ENCODE data around the gene PLAC1.

Gene PLAC1

DNA sequence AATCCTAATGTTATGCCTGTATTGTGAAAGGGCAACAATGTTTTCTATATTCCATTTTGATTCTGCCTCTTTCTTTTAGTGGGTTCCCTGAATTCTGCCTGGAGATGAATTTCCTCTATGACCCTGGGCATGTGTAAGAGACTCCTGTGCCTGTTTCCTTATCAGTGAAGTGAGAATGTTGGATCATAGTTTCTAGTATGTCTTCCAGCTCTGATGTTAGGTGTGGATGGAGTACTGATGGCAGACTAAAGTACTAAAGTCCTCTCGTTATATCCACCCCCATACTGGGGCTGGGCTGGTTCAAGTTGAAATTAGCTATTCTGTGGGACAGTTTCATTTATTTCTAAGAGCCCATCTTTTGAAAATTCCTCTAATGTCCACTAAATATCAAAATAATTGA lies 29.6 kb downstream of the PLAC1 start:
- DNase-seq: no peak

DNA sequence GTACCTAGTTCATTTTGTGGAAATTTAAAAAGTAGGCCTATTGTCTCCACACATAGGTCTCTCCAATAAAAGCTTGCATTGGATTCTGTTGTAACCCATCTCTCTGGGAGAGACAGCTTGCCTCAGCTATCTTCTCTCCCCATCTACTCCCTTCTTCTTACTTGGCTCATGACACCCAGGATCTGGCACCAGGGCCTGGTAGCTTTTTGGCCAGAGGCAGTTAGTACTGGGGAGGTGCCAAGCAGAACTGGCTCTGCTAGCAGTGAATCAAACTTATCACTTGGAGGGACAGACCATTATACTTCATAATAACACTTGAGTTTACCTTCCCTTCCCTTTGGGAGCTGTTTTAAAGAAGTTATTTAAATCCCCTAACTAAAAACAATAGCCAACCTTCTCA lies 31.8 kb downstream of the PLAC1 start:
- DNase-seq: no peak

DNA sequence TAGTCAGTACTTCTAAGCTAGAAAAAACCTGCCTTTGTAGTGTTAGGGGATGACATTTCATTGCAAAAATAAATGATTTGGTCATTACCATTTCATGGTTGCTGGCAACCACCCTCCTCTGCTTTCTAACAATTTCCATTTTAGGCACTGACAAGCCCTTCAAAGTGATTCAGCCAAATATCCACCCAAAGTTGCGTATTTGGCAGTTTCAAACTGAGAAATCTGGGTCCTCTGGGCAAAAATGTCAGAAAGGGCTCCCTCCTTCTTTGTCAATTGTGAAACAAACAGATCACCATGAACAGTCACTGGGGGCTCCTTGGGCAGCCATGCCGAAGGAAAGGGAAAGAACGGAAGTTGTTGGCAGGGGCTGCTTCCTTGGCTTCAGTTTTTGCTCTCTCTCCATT lies 33.0 kb downstream of the PLAC1 start:
- DNase-seq: no peak

DNA sequence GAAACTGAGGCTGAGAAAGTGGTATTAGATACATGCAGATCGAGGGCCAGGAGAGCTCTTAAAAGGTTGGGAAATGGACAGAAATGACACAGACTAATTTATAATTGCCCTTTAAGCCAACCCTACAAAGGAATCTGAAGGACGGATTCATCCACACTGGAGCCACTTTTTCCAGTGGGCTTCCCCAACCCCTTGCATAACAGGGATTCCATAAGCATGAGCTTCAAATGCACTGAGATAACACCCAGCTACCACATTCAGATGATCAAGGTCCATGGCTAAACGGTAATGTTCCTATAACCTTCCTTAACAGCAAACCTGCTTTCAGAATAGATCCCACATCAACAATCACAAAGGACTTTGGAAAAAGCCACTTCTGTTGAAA lies 34.2 kb downstream of the PLAC1 start:
- DNase-seq: no peak

DNA sequence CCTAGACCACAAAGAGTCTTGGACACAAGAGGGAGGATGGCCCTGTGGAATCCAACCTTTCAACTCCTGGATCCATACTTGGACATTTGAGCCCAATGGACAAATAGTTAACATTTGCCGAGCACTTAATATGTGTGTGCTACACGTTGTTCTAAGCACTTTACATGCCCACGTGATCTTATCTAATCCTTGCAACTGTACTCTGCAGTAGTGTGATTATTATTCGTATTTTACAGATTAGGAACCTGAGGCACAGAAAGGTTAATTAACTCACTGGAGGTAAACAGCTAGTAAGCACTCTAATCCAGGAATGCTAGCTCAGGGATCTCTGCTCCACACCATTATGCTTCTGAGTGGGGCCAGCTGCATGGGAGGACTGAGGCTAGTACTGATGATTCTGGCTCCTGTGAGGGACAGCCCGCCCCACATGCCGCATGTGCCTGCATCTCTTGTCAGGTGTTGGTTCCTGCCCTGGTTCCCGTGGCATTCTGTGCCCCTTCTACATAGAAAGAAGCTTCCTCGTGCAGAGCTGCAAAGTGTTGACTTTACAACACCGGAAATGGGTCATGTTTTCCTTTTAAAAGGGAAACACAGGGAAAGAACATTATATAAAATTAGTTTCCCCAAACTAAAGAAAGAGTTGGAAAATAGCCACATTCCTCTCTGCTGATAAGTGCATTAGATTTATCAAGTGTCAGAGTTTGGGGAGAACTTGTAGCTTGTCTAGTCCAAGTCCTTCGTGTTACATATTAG lies 34.8 kb downstream of the PLAC1 start:
- DNase-seq: no peak

DNA sequence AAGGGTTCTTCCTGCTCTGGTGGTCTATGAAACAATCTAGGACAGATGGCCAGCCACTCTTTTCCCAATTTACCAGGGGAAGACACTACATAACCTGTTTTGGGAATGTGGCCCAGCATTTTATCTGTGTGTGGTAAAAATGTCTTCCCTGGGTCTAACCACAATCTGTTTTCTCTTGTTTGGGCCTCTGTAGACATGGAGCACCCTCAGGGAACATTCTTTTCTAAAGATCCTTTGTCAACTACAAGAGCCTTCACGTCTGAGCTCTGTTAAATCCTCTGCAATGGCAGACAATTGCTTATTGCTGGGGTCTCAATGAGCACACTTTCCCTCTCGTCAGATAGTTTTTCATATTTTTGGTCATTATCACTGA lies 35.5 kb downstream of the PLAC1 start:
- DNase-seq: no peak

DNA sequence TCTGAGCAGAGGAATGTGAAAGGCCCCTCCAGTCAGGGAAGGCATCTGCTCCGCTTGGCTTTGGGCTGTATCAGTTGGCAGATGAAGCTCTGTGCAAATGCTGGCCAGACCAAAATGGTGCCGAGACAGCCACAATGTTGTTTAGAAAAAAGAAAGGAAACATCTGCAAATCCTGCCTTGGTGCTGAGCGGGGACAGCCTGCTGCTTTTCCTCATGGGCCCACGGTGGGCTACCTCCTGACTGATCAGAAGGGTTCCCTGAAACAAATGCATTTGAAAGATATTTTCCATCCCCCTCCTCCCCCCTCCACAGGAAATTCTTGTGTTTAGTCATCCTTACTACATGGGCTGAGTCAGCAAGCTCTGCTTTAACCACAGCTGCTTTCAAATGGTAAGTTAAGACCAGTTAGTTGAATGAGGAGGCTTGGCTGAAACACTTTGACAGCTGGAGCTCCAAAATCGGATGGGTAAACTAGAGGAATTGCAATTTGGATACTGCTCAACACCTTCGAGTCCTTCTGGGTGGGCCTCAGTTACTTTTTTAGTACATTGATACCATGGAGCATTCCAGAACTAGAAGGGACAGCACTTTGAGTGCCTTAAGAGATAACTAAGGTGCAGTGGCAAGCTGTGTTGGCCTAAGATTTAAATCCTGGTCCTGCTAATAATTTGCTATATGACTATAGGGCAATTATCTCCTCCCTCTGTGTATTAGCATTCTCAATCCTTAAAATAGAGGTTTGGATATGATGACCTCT lies 36.0 kb downstream of the PLAC1 start:
- DNase-seq: no peak

DNA sequence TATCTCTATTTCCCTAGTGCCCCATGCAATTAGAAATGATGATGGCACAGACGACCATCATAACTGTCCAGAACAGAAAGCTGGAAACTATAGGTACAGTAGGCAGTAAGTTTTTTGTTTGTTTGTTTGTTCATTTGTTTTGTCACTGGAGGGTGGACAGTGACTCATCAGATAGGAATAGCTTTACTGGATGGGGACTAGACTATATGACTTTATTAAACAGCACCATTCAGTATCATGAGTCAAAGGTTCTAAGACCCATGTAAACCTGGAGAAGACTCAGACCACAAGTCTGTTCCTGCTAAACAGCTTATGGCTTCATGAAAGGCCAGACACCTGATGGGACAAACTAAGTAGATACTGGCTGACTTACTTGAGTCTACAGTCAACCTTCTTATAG lies 38.4 kb downstream of the PLAC1 start:
- DNase-seq: no peak

DNA sequence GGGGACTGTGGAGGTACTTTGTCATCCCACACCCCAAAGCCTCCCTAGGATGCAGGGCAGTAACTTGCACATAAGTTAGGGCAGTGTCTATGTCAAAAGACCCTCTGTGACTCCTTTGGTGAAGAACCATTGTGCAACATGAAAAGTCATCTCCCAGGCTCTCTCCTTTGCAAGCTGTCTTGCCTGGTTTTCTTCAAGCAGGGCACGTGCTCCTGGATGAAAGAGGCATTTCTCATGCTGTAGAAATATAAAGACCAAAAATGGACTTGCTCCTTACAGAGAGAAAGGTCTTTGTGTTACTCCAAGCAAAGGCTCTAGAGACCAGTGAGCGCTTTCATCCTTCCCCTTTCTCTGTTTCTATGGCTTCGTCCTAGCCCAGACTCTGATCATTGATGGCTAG lies 44.9 kb downstream of the PLAC1 start:
- no peak for DNase-seq

DNA sequence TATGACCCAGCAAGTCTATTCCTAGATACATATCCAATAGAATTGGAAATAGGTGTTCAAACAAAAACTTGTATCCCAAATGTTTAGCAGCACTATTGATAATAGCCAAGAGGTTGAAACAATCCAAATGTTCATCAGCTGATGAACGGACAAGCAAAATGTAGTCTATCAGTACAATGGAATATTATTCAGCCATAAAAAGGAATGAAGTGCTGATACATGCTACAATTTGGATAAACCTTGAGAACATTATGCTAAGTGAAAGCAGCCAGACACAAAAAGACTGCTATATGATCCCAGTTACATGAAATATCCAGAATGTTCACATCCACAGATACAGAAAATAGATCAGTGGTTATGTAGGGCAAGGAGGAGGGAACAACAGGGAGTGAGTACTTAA lies 50.1 kb downstream of the PLAC1 start:
- no peak for DNase-seq

DNA sequence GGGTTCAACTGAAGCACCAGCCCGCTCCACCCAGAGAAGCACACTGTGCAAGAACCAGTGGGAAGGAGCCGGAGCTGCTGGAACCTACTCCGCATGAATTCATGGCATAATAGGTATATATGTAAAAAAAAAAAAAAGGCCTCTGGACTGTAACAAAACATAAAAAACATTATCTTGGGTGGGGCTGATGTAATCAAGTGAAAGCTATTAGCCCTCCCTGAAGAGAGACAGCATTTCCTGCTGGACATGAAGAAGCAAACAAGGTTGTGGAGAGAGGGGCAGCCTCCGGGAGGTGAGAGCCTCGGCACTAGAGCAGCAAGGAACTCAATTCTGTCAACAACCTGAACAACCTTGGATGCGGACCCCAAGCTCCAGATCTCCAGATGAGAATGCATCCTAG lies 50.7 kb downstream of the PLAC1 start:
- DNase-seq: no peak

DNA sequence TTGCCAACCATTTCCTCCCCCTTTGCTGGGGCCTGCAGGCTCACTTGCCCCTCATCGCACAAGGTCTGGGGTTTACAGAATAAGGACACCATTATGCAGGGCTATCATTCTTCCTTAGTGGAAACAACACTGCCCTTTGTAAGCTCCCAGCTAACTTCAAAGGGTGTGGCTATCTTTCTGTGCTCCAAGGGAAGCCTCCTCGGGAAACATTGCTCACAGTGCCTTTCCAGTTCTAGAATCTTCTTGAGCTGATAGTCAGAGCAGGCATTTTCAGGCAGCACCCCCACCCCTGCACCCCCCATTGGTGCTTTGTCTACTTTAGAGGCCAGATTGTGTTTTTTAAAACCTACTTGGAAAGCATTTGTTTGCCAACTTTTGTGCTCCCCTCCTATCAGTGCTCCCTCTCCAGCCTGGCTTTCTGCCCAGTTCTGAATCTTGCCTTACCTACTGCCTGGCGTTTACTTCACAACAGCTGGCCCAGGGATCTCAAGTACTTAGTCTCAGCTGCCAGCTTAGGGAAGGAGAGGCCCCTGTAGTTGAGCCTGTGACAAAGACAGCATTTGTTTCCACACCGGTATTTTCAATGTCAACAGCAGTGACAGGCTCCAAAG lies 53.5 kb downstream of the PLAC1 start:
- DNase-seq: peak; percentile 41 to 79 (median 48)

DNA sequence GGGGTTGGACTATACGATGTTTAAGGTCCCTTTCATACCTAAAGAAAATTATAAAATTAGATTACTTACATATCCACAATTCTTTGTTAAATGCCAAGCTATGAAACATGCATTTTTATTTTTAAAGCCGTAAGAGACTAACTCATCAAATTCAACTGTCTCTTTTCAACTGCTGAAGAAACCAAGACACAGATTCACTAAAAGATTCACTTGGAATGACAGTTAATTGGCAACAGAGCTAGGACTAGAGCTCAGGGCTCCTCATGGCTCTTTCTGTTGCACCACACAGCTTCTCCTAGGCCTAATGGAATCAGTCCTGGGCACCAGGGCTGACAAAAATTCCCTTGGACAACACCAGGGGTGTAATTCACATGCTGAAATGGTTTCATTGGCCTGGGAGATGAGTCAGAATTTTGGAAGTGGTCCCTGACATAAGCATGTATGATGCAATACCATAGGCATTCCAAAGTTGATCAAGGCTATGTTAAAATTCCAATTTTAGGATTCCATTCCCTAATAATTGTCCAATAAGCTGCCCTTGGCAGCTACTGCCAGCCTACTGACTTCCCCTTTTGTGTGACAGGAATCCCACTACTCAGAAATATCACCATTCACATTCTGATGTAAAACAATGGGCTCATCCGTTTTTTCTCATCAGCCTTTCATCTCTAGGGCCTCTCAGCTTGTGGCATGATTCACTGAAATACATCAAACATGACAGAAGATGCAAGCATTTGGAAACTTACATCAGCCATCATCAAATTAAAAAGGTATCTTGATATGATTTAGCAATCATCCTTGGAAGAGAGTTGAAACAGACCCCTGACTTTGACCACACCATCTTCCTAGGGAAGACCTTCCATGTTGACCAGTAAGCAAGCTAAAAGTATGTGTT lies 54.2 kb downstream of the PLAC1 start:
- DNase-seq: no peak

DNA sequence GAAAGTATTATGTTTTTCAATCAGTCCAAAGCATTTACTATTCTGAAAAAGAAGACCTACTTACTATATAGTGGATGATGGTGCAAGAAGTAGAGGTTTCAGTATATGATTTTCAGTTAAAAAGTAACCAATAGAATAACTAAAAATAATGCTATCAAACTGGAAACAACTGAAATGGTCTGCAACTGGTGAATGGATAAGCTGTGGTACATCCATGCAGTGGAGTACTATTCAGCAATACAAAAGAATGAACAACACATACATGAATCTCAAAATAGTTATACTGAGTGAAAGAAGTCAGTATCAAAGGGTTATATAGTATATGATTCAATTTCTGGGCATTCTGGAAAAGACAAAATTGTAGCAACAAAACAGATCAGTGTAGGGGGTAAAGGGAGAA lies 55.9 kb downstream of the PLAC1 start:
- DNase-seq: no peak

DNA sequence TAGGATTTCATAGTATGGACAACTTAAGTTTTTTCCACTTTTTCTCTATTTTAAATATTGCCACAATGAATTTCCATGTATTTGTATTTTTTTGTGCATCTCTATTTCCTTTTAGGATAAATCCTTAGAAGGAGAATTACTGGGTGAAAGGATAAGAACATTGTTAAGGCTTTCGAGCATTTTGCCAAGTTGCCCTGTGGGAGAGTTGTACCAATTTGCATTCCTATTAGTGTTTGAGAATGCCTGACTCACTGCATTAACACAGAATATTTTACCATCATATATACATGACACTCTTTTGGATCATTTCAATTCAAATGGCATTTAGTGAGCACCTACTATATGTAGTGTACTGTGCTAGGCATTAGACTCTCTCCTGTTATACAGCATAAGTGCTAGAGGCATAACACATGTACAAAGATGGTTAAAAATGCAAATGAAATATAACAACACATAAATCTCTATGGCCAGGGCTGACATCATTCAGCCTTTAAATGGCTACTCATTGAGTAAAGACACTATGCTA lies 57.0 kb downstream of the PLAC1 start:
- no peak for DNase-seq

DNA sequence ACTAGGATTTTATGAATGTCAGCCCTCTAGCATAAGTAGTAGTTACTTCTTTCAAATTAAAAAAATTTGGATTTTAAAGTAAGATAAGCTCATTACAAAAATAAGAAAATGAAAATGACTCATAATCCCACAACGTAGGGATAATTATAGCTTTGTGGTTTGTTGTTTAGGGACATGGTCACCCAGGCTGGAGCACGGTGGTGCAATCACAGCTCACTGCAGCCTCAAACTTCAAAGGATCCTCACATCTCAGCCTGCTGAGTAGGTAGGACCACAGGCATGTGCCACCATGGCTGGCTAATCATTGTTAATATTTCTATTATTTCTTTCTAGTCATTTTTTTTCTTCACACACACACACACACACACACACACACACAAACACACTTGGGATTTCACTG lies 57.6 kb downstream of the PLAC1 start:
- no peak for DNase-seq

DNA sequence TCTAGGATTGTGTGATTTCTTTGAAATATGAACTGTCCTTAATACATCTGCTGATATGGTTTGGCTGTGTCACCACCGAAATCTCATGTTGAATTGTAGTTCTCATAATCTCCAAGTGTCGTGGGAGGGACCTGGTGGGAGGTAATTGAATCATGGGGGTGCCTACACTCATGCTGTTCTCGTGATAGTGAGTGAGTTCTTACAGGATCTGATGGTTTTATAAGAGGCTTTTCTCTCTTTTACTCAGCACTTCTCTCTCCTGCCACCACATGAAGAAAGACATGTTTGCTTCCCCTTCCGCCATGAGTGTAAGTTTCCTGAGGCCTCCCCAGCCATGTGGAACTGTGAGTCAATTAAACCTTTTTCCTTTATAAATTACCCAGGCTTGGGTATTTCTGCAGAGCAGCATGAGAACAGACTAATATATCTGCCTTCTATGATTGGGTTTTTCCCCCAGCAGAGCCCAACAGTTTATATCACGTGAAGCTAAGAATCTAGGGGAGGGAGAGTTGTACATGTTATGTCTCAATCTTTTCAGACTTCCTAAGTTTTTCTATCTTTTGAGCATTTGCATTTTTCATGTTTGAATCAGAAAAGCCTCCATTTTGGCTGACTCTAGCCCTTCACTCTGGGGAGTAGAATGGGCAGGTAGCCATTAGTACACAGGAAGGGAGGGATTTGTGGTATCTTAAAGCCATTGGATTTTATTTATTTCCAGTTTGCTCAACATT lies 58.9 kb downstream of the PLAC1 start:
- DNase-seq: no peak

DNA sequence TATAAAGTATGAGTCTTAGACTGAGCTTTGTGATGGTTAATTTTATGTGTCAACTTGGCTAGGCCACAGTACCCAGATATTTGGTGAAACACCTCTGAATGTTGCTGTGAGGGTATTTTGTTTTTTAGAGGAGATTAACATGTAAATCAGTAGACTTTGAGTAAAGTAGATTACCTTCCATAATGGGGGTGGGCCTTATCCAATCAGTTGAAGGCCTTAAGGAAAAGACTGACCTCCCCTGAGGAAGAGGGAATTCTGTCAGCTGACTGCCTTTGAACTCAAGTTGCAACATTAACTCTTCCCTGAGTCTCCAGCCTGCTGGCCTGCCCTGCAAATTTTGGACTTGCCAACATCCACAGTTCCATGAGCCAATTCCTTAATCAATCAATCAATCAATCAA lies 66.0 kb downstream of the PLAC1 start:
- DNase-seq: no peak

DNA sequence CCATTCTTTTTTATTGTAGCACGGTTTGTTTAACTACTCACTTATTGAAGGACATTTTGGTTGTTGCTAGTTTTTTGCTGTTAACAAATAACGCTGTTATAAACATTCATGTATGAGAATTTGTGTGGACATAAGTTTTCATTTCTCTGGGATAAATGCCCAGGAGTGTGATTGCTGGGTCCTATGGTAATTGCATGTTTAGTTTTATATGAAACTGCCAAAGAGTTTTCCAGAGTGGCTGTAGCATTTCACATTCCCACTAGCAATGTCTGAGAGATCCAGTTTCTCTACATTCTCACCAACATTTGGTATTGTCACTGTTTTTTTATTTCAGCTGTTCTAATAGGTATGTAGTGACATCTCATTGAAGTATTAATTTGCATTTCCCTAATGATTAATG lies 66.8 kb downstream of the PLAC1 start:
- no peak for DNase-seq

DNA sequence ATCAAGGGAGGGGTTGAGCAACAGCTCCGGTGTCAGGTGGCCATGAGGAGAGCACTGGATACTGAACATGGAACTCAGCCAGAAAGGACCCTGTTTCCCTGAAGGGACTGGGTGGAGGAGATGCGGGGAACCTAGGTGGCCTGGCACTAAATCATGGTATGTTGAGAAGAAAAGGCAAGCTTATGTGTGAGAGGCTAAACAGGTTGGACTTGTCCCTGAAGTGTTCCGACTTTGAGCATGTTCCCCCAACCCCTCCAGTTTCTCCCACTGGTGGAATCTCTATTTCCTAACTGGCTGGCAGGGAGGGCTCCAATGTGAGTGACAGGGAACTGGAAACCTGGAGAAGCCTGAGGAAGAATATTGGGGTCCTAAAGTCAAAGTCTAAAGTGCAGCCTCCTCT lies 69.5 kb downstream of the PLAC1 start:
- DNase-seq: no peak

DNA sequence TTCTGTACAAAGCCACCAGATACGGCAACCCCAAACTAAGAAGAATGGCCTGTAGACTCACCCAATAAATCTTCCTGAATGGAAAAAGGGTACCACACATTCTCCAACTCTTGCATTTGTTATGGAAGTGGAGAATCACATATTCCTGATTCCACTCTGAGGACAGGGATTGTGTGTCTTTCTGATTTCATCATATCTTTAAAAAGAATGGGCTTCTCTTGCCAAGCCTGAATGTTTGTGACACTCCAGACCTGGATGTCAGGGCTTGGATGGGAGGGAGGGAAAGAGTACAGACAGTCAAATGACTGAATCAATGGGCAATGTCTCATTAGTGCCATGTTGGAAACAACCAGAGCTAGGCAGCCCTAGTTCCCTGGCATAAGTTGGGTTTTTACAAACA lies 77.4 kb downstream of the PLAC1 start:
- DNase-seq: no peak

DNA sequence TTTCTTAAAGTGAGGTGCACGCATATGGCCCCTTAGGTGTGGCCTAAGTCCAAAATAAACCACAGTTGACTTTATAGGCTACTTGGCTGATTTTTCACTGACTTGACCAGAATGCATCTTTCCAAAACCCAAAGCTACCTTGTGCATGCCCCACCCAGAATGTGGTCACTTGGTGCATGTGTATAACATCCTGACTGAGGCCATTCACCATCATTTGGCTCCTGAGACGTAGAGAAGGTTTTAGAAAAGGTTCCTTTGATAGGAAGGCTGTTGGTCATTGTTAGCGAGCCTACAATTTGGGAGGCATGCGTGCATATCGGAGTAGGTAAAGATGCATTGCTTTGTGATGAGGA lies 84.6 kb downstream of the PLAC1 start:
- DNase-seq: no peak
